Measurements from ENCODE around the gene CFHR1. TPM values are rescaled to one million over a fixed set of nuclear protein-coding genes. Genes with fewer than 3 reads are reported as not detected.
"Not testable (repeated sequence)": the region's sequence is repeated elsewhere in the genome, so short reads cannot be mapped to it uniquely, and the experiment has no call there.

The CFHR1 gene
- total RNA-seq = not detected

DNA sequence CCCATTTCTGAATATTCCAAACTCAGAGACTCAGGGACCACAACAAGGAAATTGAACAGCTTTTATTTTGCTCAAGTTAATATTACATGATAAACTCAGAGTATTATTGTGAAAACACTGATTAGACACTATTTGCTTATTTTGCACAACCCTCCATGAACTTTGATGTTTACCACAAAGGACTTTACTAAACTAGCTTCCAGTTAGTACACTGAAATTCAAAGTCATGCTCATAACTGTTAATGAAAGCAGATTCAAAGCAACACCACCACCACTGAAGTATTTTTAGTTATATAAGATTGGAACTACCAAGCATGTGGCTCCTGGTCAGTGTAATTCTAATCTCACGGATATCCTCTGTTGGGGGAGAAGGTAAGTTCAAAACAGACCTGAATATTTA, at the start of gene CFHR1:
Gene CFHR1, plus strand, starts transcription at position 201 of the 400 bp plus-strand sequence. Its CDS starts 114 bp downstream, at position 315.
- H3K4me1 Mint-ChIP-seq (ENCODE audit: low read depth); H3K27me3 Mint-ChIP-seq (ENCODE audit: low read depth); H3K27ac Mint-ChIP-seq; H3K4me3 Mint-ChIP-seq; CTCF ChIA-PET; intact Hi-C loops (cut with micrococcal nuclease); H3K9me3 Mint-ChIP-seq; H3K36me3 Mint-ChIP-seq (ENCODE audit: low read depth); DNase-seq: not testable (repeated sequence)

DNA sequence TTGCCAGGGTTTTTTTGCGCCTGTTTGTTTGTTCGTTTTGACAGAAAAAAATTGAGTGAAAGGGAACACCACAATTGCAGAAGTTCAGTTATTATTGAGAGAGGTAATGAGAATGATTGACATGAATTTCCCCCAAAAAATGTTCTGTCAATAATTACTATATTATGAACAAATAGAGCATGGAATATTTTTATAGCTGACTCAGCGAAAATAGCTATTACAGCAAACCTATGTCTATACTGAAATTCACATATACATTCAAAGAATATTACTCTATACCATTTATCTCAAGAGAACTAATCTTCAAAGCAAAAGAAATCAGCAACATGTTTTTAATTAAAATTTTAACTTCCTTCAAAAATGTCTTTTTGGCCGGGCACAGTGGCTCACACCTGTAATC, 49.7 kb upstream of the CFHR1 start:
- H3K27me3 Mint-ChIP-seq (ENCODE audit: low read depth); H3K4me3 Mint-ChIP-seq; DNase-seq; H3K36me3 Mint-ChIP-seq (ENCODE audit: low read depth); CTCF ChIA-PET; H3K9me3 Mint-ChIP-seq; H3K27ac Mint-ChIP-seq; H3K4me1 Mint-ChIP-seq (ENCODE audit: low read depth); intact Hi-C loops (cut with micrococcal nuclease): not testable (repeated sequence)

DNA sequence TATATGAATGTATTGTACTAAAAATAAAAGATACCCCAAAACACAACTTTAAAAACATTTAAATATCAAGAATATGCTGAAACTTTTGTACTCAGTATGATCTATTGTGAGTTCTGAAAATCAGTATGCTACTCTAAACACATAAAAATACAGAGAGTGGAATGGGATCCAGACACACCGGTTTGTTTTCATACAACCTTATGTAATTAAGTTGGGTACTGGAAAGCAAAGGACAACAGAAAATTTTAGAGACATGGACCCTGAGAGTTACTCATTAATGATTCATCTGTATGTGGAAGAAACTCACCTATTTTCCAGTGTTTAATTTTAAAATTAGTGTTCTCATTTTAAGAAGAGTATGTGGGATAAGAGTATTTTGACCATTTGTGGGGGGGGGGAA, 45.8 kb upstream of the CFHR1 start:
- Mint-ChIP-seq H3K4me1 (ENCODE audit: low read depth) (no peaks in the 10 kb centered on the region), H3K27ac (no peak overlapping the region), H3K27me3 (ENCODE audit: low read depth) (no peaks in the 10 kb centered on the region), H3K36me3 (ENCODE audit: low read depth) (no peaks in the 10 kb centered on the region), H3K4me3 (no peak overlapping the region), H3K9me3 (no peaks in the 10 kb centered on the region)
- intact Hi-C loops (cut with micrococcal nuclease) = no loop called here
- DNase-seq = no peak
- CTCF ChIA-PET = no interaction called here

DNA sequence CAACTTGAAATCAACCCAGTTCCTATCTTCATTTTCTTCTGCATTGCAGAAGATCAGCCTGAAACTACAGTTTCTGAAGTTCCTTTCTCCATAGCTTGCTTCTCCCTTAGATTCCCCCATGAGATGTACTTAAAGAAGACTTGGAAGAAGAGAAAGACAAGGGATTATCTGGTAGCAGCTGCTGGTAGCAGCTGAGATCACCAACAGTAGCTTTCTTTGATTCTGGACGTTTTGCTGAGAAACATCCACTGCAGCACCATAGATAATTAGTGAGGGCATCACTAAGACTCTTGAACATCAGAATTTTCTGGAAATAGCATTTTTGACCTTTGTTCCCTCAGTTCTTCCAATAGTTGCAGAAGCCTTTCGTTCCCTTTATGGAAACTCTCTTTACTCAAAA, 45.4 kb upstream of the CFHR1 start:
- intact Hi-C loops (cut with micrococcal nuclease) = no loop called here
- Mint-ChIP-seq H3K4me1 (ENCODE audit: low read depth) (no peaks in the 10 kb centered on the region), H3K27me3 (ENCODE audit: low read depth) (no peaks in the 10 kb centered on the region), H3K27ac (no peak overlapping the region), H3K4me3 (no peak overlapping the region), H3K36me3 (ENCODE audit: low read depth) (no peaks in the 10 kb centered on the region), H3K9me3 (no peaks in the 10 kb centered on the region)
- DNase-seq = no peak
- CTCF ChIA-PET = no interaction called here

DNA sequence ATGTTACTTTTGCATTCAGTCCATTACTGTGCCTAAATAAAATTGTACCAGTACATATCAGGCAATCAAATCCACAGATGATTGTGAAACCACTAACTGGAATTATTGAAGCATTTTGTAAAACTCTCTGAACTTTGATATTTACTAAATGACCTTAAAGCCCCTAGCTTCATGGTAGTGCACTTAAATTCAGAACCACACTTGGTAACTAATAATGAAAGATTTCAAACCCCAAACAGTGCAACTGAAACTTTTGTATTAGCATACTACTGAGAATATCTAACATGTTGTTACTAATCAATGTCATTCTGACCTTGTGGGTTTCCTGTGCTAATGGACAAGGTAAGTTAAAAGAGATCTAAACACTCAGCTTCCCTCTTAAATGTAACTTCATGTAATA, 44.9 kb upstream of the CFHR1 start, which contains the start of gene CFHR3:
Gene CFHR3, plus strand, starts transcription at position 238 of the 400 bp plus-strand sequence. Its CDS starts 47 bp downstream, at position 285.
- CTCF ChIA-PET = interaction anchor here (0.6 kb wide), 1 partner anchor 625 kb away, joined by 3 read pairs; no protein-coding TSS in a partner anchor
- H3K27ac Mint-ChIP-seq = no peak within 1 kb of the TSS
- no peak for DNase-seq
- H3K4me3 Mint-ChIP-seq = no peak within 1 kb of the TSS
- H3K36me3 Mint-ChIP-seq (ENCODE audit: low read depth) = no peaks in the 10 kb centered on the region
- no peaks in the 10 kb centered on the region for H3K27me3 Mint-ChIP-seq (ENCODE audit: low read depth)
- no peaks in the 10 kb centered on the region for H3K9me3 Mint-ChIP-seq
- H3K4me1 Mint-ChIP-seq (ENCODE audit: low read depth) = no peaks in the 10 kb centered on the region
- intact Hi-C loops (cut with micrococcal nuclease) = no loop called here

DNA sequence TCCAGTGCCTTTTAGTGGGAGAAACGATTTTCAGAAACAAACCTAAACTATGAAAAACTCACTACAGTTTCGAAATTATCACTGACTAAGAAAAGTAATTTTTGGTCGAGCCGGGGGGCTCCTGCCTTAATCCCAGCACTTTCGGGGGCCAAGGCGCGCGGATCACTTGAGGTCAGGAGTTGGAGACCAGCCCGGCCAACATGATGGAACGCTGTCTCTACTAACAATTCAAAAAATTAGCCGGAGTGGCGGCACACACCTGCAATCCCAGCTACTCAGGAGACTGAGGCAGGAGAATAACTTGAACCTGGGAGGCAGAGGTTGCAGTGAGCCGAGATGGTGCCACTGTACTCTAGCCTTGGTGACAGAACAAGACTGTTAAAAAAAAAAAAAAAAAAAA, 41.9 kb upstream of the CFHR1 start:
- intact Hi-C loops (cut with micrococcal nuclease) = no loop called here
- Mint-ChIP-seq H3K4me3 (no peak overlapping the region), H3K36me3 (ENCODE audit: low read depth) (no peaks in the 10 kb centered on the region), H3K27ac (no peak overlapping the region), H3K9me3 (no peaks in the 10 kb centered on the region), H3K27me3 (ENCODE audit: low read depth) (no peaks in the 10 kb centered on the region), H3K4me1 (ENCODE audit: low read depth) (no peaks in the 10 kb centered on the region)
- no peak for DNase-seq
- CTCF ChIA-PET = no interaction called here

DNA sequence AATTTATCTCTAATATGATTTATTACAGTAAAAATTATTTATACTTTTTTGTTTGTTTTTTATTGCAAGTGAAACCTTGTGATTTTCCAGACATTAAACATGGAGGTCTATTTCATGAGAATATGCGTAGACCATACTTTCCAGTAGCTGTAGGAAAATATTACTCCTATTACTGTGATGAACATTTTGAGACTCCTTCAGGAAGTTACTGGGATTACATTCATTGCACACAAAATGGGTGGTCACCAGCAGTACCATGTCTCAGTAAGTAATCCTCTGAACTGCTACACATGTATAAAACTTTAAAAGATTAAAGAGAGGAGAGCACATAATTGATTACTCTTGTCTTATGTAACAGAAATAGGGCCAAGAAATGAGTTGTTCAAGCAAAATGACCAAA, 40.4 kb upstream of the CFHR1 start:
- Mint-ChIP-seq H3K27ac (no peak overlapping the region), H3K9me3 (no peaks in the 10 kb centered on the region), H3K4me1 (ENCODE audit: low read depth) (no peaks in the 10 kb centered on the region), H3K4me3 (no peak overlapping the region), H3K27me3 (ENCODE audit: low read depth) (no peaks in the 10 kb centered on the region), H3K36me3 (ENCODE audit: low read depth) (no peaks in the 10 kb centered on the region)
- intact Hi-C loops (cut with micrococcal nuclease) = no loop called here
- CTCF ChIA-PET = no interaction called here
- DNase-seq = no peak

DNA sequence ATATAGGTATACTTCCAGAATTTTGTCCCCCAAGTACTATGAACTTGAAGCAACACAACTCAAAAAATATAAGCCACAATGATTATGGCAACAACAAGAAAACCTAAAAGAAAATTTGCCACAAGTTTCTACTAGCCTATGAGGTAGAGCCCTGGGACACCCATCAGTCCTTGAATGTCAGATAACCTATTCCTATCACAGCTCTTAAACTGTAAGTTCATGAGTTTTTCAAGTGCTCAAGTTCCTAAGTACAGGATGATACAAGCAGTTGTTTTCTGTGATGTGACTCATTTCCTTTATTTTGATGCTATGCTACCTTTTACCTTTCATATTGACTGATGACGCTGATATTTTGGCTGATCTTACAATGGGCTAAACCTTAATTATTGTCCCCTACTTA, 28.3 kb upstream of the CFHR1 start:
- H3K36me3 Mint-ChIP-seq (ENCODE audit: low read depth); H3K9me3 Mint-ChIP-seq; CTCF ChIA-PET; H3K4me3 Mint-ChIP-seq; H3K4me1 Mint-ChIP-seq (ENCODE audit: low read depth); H3K27me3 Mint-ChIP-seq (ENCODE audit: low read depth); H3K27ac Mint-ChIP-seq; intact Hi-C loops (cut with micrococcal nuclease); DNase-seq: not testable (repeated sequence)

DNA sequence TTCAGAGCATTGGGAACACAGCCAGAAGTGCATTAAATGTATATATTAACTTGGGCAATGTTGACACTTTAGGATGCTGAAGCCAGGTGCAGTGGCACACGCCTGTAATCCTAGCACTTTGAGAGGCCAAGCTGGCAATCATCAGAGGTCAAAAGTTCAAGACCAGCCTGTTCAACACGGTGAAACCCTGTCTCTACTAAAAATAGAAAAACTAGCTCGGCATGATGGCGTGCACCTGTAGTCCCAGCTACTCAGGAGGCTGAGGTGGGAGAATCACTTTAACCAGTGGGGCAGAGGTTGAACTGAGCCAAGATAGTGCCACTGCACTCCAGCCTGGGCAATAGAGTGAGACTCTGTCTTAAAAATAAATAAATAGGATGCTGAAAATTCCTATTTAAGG, 25.4 kb upstream of the CFHR1 start:
- H3K27ac Mint-ChIP-seq; H3K27me3 Mint-ChIP-seq (ENCODE audit: low read depth); H3K9me3 Mint-ChIP-seq; H3K36me3 Mint-ChIP-seq (ENCODE audit: low read depth); CTCF ChIA-PET; DNase-seq; H3K4me1 Mint-ChIP-seq (ENCODE audit: low read depth); intact Hi-C loops (cut with micrococcal nuclease); H3K4me3 Mint-ChIP-seq: not testable (repeated sequence)

DNA sequence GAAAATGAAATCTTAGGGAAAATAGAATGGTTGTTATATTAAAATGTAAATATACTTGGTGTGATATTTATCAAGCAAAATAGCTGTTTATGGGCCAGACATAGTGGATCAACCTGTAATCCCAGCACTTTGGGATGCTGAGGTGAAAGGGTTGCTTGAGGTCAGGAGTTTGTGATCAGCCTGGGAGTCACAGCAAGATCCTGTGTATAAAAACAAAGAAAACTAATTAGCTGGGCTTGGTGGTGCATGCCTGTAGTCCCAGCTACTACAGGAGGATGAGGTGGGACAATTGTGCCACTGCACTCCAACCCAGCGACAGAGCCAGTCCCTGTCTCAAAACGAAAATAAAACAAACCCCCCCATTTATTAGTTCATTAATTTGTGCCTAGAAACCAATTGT, 21.6 kb upstream of the CFHR1 start:
- Mint-ChIP-seq H3K27ac (no peak overlapping the region), H3K4me1 (ENCODE audit: low read depth) (no peaks in the 10 kb centered on the region), H3K36me3 (ENCODE audit: low read depth) (no peaks in the 10 kb centered on the region), H3K9me3 (peaks cover 4% of the 10 kb centered on the region), H3K4me3 (no peak overlapping the region), H3K27me3 (ENCODE audit: low read depth) (no peaks in the 10 kb centered on the region)
- intact Hi-C loops (cut with micrococcal nuclease) = no loop called here
- no peak for DNase-seq
- CTCF ChIA-PET = no interaction called here

DNA sequence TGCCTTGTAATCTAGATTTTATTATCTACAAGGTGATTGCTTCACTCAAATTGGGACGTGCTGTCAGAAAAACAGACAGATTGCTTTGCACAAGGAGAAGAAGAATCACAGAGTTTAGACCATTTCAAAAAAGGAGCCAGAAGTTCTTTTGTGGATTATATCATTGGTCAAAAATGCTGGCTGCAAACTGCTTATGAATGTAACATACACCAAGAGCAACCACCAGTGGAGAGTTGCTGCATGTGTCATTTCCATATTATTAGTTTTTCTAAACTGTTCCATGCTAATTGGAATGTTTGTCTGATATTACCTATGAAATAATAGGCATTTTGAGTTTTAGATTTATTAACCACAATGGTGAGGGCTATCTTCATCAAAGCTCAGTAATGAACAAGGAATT, 17.6 kb upstream of the CFHR1 start:
- H3K9me3 Mint-ChIP-seq; H3K27me3 Mint-ChIP-seq (ENCODE audit: low read depth); intact Hi-C loops (cut with micrococcal nuclease); CTCF ChIA-PET; DNase-seq; H3K36me3 Mint-ChIP-seq (ENCODE audit: low read depth); H3K4me1 Mint-ChIP-seq (ENCODE audit: low read depth); H3K4me3 Mint-ChIP-seq; H3K27ac Mint-ChIP-seq: not testable (repeated sequence)

DNA sequence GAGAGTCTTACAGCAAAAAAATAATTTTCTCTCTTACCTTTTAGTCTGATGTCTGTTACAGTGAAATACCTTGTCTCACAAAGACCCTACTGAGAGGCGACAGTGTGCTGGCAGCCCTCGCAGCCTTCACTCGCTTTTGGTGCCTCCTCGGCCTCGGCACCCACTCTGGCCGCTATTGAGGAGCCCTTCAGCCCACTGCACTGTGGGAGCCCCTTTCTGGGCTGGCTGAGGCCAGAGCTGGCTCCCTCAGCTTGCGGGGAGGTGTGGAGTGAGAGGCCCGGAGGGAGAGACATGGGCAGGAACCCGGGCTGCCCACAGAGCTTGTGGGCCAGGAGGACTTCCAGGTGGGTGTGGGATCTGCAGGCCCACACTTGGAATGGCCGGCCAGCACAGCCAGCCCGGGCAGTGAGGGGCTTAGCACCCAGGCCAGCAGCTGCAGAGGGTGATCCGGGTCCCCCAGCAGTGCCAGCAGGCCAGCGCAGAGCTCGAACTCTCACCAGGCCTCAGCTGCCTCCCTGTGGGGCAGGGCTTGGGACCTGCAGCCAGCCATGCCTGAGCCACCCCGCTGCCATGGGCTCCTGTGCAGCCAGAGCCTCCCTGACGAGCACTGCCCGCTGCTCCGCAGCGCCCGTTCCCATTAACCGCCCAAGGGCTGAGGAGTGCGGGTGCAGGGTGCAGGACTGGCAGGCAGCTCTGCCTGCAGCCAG, 10.8 kb upstream of the CFHR1 start:
- H3K27me3 Mint-ChIP-seq (ENCODE audit: low read depth) = no peaks in the 10 kb centered on the region
- no peak overlapping the region for H3K4me3 Mint-ChIP-seq
- no peak for DNase-seq
- intact Hi-C loops (cut with micrococcal nuclease) = no loop called here
- no peak overlapping the region for H3K27ac Mint-ChIP-seq
- no peaks in the 10 kb centered on the region for H3K4me1 Mint-ChIP-seq (ENCODE audit: low read depth)
- H3K36me3 Mint-ChIP-seq (ENCODE audit: low read depth) = no peaks in the 10 kb centered on the region
- CTCF ChIA-PET = interaction anchor here (0.6 kb wide), 1 partner anchor 355 kb away, joined by 4 read pairs; no protein-coding TSS in a partner anchor
- H3K9me3 Mint-ChIP-seq = no peaks in the 10 kb centered on the region

DNA sequence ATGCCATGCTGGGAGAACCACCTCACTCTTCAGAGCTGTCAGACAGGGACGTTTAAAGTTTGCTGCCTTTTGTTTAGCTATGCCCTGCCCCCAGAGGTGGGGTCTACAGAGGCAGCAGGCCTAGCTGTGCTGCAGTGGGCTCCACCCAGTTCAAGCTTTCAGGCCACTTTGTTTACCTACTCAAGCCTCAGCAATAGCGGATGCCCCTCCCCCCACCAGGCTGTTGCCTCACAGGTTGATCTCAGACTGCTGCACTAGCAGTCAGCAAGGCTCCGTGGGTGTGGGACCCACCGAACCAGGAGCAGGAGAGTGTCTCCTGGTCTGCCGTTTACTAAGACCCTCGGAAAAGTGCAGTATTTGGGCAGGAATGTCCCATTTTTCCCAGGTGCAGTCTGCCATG, 2.1 kb upstream of the CFHR1 start:
- CTCF ChIA-PET, H3K9me3 Mint-ChIP-seq: not testable (repeated sequence)

More for the DNA sequence above, 2.1 kb upstream of the CFHR1 start:
- H3K27me3 Mint-ChIP-seq (ENCODE audit: low read depth); intact Hi-C loops (cut with micrococcal nuclease); H3K36me3 Mint-ChIP-seq (ENCODE audit: low read depth); H3K4me1 Mint-ChIP-seq (ENCODE audit: low read depth); H3K4me3 Mint-ChIP-seq; DNase-seq; H3K27ac Mint-ChIP-seq: not testable (repeated sequence)

All from activated naive CD4-positive, alpha-beta T cell treated with anti-CD3 and anti-CD28 coated beads for 36 hours (primary cell).